ENCODE measurements around the gene IKZF3. TPM values are rescaled to one million over a fixed set of nuclear protein-coding genes. Genes with fewer than 3 reads are reported as not detected.
"Not testable (repeated sequence)": the region's sequence is repeated elsewhere in the genome, so short reads cannot be mapped to it uniquely, and the experiment has no call there.

The IKZF3 gene
- total RNA-seq, 1 donor, result not detected

DNA sequence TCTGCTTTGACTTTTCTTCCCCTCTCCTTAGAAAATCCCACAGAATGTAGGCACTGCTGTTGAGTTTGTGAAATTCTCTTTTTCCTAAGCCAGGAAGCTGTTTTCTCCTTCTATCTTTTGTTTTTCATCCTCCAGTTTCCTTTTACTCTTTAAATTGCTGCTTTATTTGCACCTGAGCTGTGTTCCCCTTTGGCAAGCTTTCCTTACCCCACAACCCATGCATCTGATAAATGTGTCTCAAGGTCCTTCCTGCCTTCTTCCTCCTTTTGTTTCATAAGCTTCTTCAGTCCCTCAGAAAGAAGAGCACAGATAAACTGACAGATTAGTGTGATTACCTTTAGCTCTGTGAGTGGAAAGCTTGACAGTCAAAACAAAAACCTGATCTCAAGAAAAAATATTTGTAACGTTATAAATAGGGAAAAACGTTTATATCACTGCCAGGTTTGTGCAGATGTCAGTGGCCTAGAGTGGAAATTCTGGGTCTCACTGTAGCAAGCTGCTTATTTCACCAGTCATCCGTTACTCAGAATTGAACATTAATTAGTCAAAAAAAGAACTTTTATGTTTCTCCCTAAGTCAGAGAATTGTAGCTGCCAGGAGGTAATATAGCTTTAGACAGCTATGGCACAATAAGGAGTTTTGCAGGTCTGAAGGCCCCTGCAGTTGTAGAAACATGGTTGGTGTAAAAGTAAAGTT lies 30.7 kb upstream of the IKZF3 start:
- TF ChIP-seq, protein P1, sequence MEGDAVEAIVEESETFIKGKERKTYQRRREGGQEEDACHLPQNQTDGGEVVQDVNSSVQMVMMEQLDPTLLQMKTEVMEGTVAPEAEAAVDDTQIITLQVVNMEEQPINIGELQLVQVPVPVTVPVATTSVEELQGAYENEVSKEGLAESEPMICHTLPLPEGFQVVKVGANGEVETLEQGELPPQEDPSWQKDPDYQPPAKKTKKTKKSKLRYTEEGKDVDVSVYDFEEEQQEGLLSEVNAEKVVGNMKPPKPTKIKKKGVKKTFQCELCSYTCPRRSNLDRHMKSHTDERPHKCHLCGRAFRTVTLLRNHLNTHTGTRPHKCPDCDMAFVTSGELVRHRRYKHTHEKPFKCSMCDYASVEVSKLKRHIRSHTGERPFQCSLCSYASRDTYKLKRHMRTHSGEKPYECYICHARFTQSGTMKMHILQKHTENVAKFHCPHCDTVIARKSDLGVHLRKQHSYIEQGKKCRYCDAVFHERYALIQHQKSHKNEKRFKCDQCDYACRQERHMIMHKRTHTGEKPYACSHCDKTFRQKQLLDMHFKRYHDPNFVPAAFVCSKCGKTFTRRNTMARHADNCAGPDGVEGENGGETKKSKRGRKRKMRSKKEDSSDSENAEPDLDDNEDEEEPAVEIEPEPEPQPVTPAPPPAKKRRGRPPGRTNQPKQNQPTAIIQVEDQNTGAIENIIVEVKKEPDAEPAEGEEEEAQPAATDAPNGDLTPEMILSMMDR (IDR thresholded peaks at IDR 0.05; ENCODE audit: insufficient read depth, low read length), result no peak
- no peak overlapping the region for H3K4me3 ChIP-seq (ENCODE audit: low read depth, low read length)
- DNase-seq (ENCODE audit: low read depth), result no peak

DNA sequence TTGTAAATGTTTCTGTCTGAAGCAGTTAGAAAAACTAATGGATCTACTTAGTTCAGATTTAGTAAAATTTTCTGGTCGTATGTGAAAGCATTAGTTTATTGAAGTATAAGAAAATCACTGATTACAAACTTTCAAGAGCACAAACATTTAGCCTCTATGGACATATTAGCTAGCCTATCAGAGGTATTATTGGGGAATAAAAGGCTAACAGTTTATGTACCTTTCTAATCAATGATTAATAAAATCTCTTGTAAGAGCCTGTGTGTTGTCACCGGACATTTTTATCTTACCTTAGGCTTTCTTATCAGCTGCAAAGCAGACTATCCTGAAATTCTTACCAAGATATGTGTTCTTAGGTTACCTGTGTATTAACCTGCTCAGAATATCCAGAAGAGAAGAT lies 25.1 kb upstream of the IKZF3 start:
- H3K4me3 ChIP-seq (ENCODE audit: low read depth, low read length), result no peak overlapping the region
- no peak for DNase-seq (ENCODE audit: low read depth)
- TF ChIP-seq, protein P1 (IDR thresholded peaks at IDR 0.05; ENCODE audit: insufficient read depth, low read length), result no peak

DNA sequence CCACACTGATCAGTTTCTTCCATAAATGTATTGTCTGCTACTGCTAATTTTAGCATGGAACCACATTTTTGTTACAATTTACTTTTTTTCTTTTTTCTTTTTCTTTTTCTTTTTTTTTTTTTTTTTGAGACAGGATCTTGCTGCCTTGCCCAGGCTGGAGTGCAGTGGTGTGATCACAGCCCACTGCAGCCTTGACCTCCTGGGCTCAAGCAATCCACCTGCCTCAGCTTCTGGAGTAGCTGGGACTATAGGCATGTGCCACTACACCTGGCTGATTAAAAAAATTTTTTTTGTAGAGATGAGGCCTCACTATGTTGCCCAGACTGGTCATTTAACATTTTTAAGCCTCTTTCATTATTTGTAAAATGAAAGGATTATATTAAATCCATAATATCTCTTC lies 23.0 kb upstream of the IKZF3 start:
- no peak for DNase-seq (ENCODE audit: low read depth)
- H3K4me3 ChIP-seq (ENCODE audit: low read depth, low read length), result no peak overlapping the region
- TF ChIP-seq, protein P1 (IDR thresholded peaks at IDR 0.05; ENCODE audit: insufficient read depth, low read length), result no peak

DNA sequence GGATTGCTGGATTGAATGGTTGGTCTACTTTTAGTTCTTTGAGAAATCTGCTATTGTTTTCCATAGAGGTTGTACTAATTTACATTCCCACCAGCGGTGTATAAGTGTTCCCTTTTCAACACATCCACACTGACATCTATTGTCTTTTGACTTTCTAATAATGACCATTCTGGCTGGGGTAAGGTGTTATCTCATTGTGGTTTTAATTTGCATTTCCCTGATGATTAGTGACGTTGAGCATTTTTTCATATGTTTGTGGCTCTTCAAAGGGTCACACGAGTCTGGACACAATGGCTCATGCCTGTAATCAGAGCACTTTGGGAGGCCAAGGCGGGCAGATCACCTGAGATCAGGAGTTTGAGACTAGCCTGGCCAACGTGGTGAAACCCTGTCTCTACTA lies 22.0 kb upstream of the IKZF3 start:
- not testable (repeated sequence) for H3K4me3 ChIP-seq (ENCODE audit: low read depth, low read length); DNase-seq (ENCODE audit: low read depth)

DNA sequence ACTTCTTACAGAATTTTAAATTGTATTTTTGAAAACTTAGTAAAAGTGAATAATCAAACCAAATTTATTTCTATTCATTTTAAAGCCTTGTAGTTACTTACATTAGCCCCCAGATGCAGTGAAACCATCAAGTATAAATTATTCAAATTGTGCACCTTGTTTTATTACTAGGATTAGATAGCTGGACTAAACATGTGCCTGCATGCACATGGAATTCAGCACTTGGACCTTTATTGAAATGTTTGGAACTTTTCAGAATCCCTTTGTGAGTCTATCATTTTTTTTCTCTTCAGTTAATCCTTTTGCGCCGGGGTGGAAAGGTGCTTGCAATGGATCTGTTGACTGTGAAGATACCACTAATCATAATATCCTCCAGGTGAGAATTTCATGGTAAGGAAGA lies 8.6 kb upstream of the IKZF3 start:
- TF ChIP-seq, protein P1 (IDR thresholded peaks at IDR 0.05; ENCODE audit: insufficient read depth, low read length), result no peak
- no peak overlapping the region for H3K4me3 ChIP-seq (ENCODE audit: low read depth, low read length)
- DNase-seq (ENCODE audit: low read depth), result no peak

DNA sequence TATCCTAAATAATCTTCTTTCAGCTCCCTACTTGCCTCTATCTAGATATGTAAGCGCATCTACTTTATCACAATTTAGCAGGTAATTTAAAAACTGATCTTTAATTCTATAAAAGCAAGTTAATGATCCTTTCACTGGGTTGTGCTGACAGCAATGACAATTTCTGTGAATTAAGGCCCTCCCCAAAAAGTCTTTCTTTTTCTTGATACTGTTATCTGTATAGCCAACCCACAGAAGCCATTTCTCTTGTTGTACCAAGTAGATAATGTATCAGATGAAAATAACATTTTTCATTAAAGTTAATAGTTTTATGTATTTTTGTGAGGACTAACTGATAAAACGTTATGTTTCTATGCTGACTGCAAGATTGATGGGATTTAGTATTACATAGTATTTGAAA lies 7.7 kb upstream of the IKZF3 start:
- TF ChIP-seq, protein P1 (IDR thresholded peaks at IDR 0.05; ENCODE audit: insufficient read depth, low read length), result no peak
- no peak overlapping the region for H3K4me3 ChIP-seq (ENCODE audit: low read depth, low read length)
- DNase-seq (ENCODE audit: low read depth), result no peak

DNA sequence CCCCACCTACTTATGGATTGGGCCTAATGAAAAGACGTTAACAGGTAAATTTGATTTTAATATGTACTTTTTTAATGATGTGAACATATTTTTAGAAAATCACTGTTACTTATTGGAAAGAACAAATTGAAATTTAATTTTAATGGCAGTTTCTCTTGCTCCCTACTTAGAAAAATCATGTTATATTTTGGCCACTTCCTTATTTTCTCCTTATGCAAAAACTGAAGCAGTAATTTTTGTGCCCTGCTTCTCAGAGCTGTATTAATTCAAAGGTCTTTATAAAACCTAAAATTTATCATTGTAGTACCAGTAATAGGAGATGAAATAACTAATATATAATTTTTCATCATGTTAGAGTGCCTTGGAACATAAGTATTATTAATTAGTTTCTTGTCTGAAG lies 6.7 kb upstream of the IKZF3 start:
- no peak overlapping the region for H3K4me3 ChIP-seq (ENCODE audit: low read depth, low read length)
- TF ChIP-seq, protein P1 (IDR thresholded peaks at IDR 0.05; ENCODE audit: insufficient read depth, low read length), result no peak
- no peak for DNase-seq (ENCODE audit: low read depth)
